HepG2 (cell line): Measurements from ENCODE around the gene ARHGEF11. TPM values are rescaled to one million over a fixed set of nuclear protein-coding genes. Genes with fewer than 3 reads are reported as not detected.

Source experiments
- ATAC-seq: fragments of 200-7000 bp; cut with Tn5 transposase; 3 replicates; pipeline ENCODE4 v1.9.1; 2020; ENCODE audit warnings: mild to moderate bottlenecking, moderate library complexity
- BruUV-seq: library from RNA; stranded (reverse); fragments of 400-500 nt; replicated peaks from 2 replicates; lab custom pipeline; 2021; lab: Mats Ljungman, UMichigan
- CTCF ChIA-PET: fragments of 300-600 bp; formaldehyde crosslinking; extraction: SDS; loops from one replicate; lab custom pipeline; 2021; ENCODE audit warnings: low total read pairs, inconsistent platforms, low intra/inter-chr PET ratio; lab: Yijun Ruan, JAX
- POLR2A ChIA-PET: fragments of 350-600 bp; sonication (Branson Sonifier 250); formaldehyde crosslinking; loops from one replicate; lab custom pipeline; 2020; ENCODE audit warnings: antibody characterized with exemption, inconsistent platforms; lab: Yijun Ruan, JAX
- DNase-seq: peaks from one replicate; pipeline ENCODE4 v3.0.0-alpha.2; 2015; ENCODE audit warnings: low spot score
- FAIRE-seq: peaks from 3 replicates; lab custom pipeline; 2011; peaks lifted over from hg19 to GRCh38; lab: Jason Lieb, UNC
- H2AFZ ChIP-seq: one replicate; pipeline ENCODE4 v1.6.1; 2011; ENCODE audit warnings: low read length, inconsistent platforms
- H3K27ac ChIP-seq: fragments of 300-600 bp; 3 replicates; pipeline ENCODE4 v1.8.0; 2011; ENCODE audit warnings: mixed run types, mild to moderate bottlenecking, mixed read lengths, low read length, inconsistent platforms; ENCODE audit not compliant: insufficient read depth; ENCODE audit errors: extremely low read length
- H3K27me3 ChIP-seq, 2 experiments: fragments of 200-600 bp in 1 of 2; 2 replicates in 1 of 2; 3 replicates in 1 of 2; pipeline versions ENCODE4 v1.6.0 to v1.8.0; 2011; ENCODE audit warnings: low read length in 2 of 2, mild to moderate bottlenecking in 2 of 2, moderate library complexity in 2 of 2, inconsistent platforms in 1 of 2; ENCODE audit not compliant: insufficient read depth in 2 of 2, control insufficient read depth in 1 of 2
- H3K36me3 ChIP-seq, 2 experiments: fragments of 200-600 bp in 1 of 2; replicated peaks in 1 of 2; 2 replicates in 1 of 2; 3 replicates in 1 of 2; pipeline versions ENCODE4 v1.5.1 to v1.8.0; 2011; ENCODE audit warnings: low read length in 2 of 2, inconsistent platforms in 1 of 2; ENCODE audit not compliant: insufficient read depth in 2 of 2, control insufficient read depth in 1 of 2
- H3K4me1 ChIP-seq: 2 replicates; pipeline ENCODE4 v1.5.1; 2012; ENCODE audit warnings: low read length, inconsistent platforms; ENCODE audit not compliant: insufficient read depth
- H3K4me2 ChIP-seq: 2 replicates; pipeline ENCODE4 v1.6.0; 2011; ENCODE audit warnings: low read depth, low read length, inconsistent platforms
- H3K4me3 ChIP-seq, 3 experiments: fragments of 200-600 bp in 1 of 3; sonication (generic), shearing (Covaris generic) in 1 of 3; replicated peaks in 1 of 3; 2 replicates each; pipeline ENCODE4 v1.5.1; 2011 to 2016; ENCODE audit warnings: low read length in 3 of 3, inconsistent platforms in 2 of 3, low read depth in 2 of 3, mild to moderate bottlenecking in 2 of 3, control low read depth in 1 of 3, mixed read lengths in 1 of 3; ENCODE audit not compliant: insufficient read depth in 1 of 3
- H3K79me2 ChIP-seq: one replicate; pipeline ENCODE4 v1.6.1; 2011; ENCODE audit warnings: low read length, inconsistent platforms; ENCODE audit not compliant: insufficient read depth
- H3K9ac ChIP-seq: 2 replicates; pipeline ENCODE4 v1.6.0; 2011; ENCODE audit warnings: mild to moderate bottlenecking, low read depth, low read length, inconsistent platforms; ENCODE audit not compliant: insufficient read depth
- H3K9me3 ChIP-seq: 2 replicates; pipeline ENCODE4 v1.5.1; 2012; ENCODE audit warnings: mild to moderate bottlenecking, low read length
- H4K20me1 ChIP-seq: 2 replicates; pipeline ENCODE4 v1.6.0; 2011; ENCODE audit warnings: inconsistent platforms, mild to moderate bottlenecking, low read length, moderate library complexity; ENCODE audit not compliant: insufficient read depth
- AHDC1 ChIP-seq: sonication (generic); formaldehyde crosslinking; IDR thresholded peaks from 2 replicates; pipeline ENCODE4 v1.5.1; 2020; ENCODE audit warnings: mild to moderate bottlenecking, missing genetic modification reagents, borderline replicate concordance
- ASH2L ChIP-seq: fragments of 300-600, 200-600 bp; sonication (generic); IDR thresholded peaks from 2 replicates; pipeline ENCODE4 v1.7.0; 2017; ENCODE audit warnings: low read depth, mild to moderate bottlenecking, moderate library complexity, mixed read lengths, low read length; ENCODE audit not compliant: insufficient read length
- KMT2B ChIP-seq: IDR thresholded peaks from 2 replicates; pipeline ENCODE4 v1.6.1; 2016; ENCODE audit warnings: missing genetic modification reagents, missing compliant biosample characterization
- SMYD3 ChIP-seq: sonication (generic); formaldehyde crosslinking; IDR thresholded peaks from 2 replicates; pipeline ENCODE4 v1.8.1; 2023; ENCODE audit warnings: mild to moderate bottlenecking, missing genetic modification reagents
- SUZ12 ChIP-seq: fragments of 150-350 bp; IDR thresholded peaks from 2 replicates; pipeline ENCODE4 v1.6.1; 2014; ENCODE audit warnings: low read depth, low read length
- TEAD3 ChIP-seq: optimal IDR thresholded peaks from 2 replicates; pipeline ENCODE3; 2016; ENCODE audit warnings: borderline replicate concordance
- TFE3 ChIP-seq: IDR thresholded peaks from 2 replicates; pipeline ENCODE4 v1.6.1; 2016
- ZNF383 ChIP-seq: sonication (generic); formaldehyde crosslinking; IDR thresholded peaks from 2 replicates; pipeline ENCODE4 v1.4.0; 2020; ENCODE audit warnings: missing genetic modification reagents, mild to moderate bottlenecking, borderline replicate concordance
- WGBS: methylation state at CpG from one replicate; pipeline ENCODE4 v1.1.6; 2017; ENCODE audit warnings: low lambda C conversion rate; 5-methylcytosine and 5-hydroxymethylcytosine counted together
- in situ Hi-C: cut with HindIII; loops from 2 replicates; pipeline ENCODE4 v1.10.0; 2017; ENCODE audit warnings: low pct_unique_long_range_greater_than_20kb; ENCODE audit not compliant: extremely low pct_ligation_motif_present
- intact Hi-C: fragments of 100-400 bp; cut with micrococcal nuclease; formaldehyde crosslinking; loops from one replicate; pipeline ENCODE4 v1.10.0; 2022; ENCODE audit not compliant: unreplicated experiment
- polyA plus RNA-seq, 8 experiments: library from polyadenylated mRNA; depleted of rRNA in 3 of 8; stranded (reverse) in 7 of 8; unstranded in 1 of 8; fragments of >200 nt; fragmentation: Illumina TruSeq in 4 of 8; extraction: Trizol in 4 of 8; gene quantifications; 2 replicates each; pipeline versions ENCODE4 v1.2.1 to v1.2.3, GENCODE V29; 2011 to 2016; ENCODE audit warnings: low read depth in 4 of 8, missing spikeins in 1 of 8, mixed read lengths in 1 of 8; ENCODE audit not compliant: insufficient read depth in 1 of 8
- total RNA-seq, 5 experiments: library from RNA; depleted of rRNA; stranded (reverse); fragments of >200 nt; fragmentation: Illumina TruSeq; extraction: Trizol; gene quantifications; 2 replicates each; pipeline ENCODE4 v1.2.3, GENCODE V29; 2016; ENCODE audit warnings: low read depth in 1 of 5

ARHGEF11 gene
- total and polyA plus RNA-seq, 2 of the 13 experiments (the other 11 are each of a cell fraction or from before 2014, with no cell fraction given): 16.5 to 21.2 TPM

GRCh38 chr1:156900896-156901589, 144.5 kb downstream of the ARHGEF11 start (continued):
- TF ChIP-seq AHDC1 (CRISPR knock-in tag) (no peak), TEAD3 (CRISPR knock-in tag) (no peak)

- Histone ChIP-seq H3K9ac (no peak overlapping the region), H3K27me3 (peaks cover 7 to 88% of the 10 kb centered on the region in 2 experiments), H4K20me1 (no peaks in the 10 kb centered on the region), H3K36me3 (no peaks in the 10 kb centered on the region), H3K4me2 (no peak overlapping the region), H3K4me3 (no peak overlapping the region), H3K9me3 (no peaks in the 10 kb centered on the region), H3K79me2 (no peaks in the 10 kb centered on the region), H2AFZ (no peak overlapping the region), H3K4me1 (peaks cover 28% of the 10 kb centered on the region), H3K27ac (no peak overlapping the region)
- in situ Hi-C loops: no loop called here
- ATAC-seq (no peak), FAIRE-seq (no peak), DNase-seq (no peak)
- CTCF ChIA-PET: no interaction called here
- POLR2A ChIA-PET: no interaction called here
- no TSS peak for BruUV-seq
- 46% methylated on average over 12 of the region's 12 CpGs for WGBS
- intact Hi-C loops: no loop called here
- TF ChIP-seq TFE3 (no peak), KMT2B (CRISPR knock-in tag) (no peak), ZNF383 (CRISPR knock-in tag) (no peak), ASH2L (no peak), SUZ12 (no peak), SMYD3 (CRISPR knock-in tag) (no peak)
Measured at GRCh38 chr1:156899956-156900718, 145.4 kb downstream of the ARHGEF11 start.
